ENCODE results near the gene ZP2. TPM values are rescaled to one million over a fixed set of nuclear protein-coding genes. Genes with fewer than 3 reads are reported as not detected.
"Not testable (repeated sequence)": the region's sequence is repeated elsewhere in the genome, so short reads cannot be mapped to it uniquely, and the experiment has no call there.

The ZP2 gene
- total RNA-seq, 4 donors from 2014 or later: not detected

DNA sequence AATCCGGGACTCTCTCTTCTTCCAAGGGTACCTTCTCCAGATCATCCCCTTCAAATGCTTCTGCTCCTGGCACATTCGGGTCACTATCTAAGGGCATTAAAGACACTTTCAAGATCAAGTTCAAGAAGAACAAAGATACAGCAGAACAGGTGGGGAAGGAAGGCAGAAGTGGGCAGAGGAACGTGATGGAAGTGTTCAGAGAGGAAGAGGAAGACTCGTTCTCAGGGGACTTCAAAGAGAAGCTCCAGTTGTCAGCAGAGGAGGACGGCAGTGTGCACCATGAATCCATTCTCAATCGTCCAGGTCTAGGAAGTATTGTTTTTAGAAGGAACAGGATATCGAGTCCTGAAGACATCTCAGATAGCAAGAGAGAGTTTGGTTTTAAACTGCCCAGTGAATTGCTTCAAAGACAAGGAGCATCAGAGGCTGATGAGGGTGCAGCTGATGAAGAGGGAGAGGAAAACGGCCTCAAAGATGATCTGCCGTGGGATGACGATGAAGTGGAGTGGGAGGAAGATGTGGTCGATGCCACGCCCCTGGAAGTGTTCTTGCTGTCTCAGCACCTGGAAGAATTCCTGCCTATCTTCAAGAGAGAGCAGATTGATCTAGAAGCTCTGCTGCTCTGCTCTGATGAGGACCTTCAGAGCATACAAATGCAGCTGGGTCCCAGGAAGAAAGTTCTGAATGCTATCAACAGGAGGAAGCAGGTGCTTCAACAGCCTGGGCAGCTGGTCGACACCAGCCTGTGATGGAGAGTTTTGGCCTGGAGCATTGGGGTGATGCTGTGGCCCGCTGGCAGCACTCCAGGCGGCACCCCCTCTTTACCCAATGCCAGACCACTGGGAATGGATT lies 38.9 kb upstream of the ZP2 start:
- TF ChIP-seq, protein P1, sequence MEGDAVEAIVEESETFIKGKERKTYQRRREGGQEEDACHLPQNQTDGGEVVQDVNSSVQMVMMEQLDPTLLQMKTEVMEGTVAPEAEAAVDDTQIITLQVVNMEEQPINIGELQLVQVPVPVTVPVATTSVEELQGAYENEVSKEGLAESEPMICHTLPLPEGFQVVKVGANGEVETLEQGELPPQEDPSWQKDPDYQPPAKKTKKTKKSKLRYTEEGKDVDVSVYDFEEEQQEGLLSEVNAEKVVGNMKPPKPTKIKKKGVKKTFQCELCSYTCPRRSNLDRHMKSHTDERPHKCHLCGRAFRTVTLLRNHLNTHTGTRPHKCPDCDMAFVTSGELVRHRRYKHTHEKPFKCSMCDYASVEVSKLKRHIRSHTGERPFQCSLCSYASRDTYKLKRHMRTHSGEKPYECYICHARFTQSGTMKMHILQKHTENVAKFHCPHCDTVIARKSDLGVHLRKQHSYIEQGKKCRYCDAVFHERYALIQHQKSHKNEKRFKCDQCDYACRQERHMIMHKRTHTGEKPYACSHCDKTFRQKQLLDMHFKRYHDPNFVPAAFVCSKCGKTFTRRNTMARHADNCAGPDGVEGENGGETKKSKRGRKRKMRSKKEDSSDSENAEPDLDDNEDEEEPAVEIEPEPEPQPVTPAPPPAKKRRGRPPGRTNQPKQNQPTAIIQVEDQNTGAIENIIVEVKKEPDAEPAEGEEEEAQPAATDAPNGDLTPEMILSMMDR (IDR thresholded peaks at IDR 0.05 in 4 of 5, conservative IDR thresholded peaks at IDR 0.05 in 1 of 5): no peak
- TF ChIP-seq POLR2A (IDR thresholded peaks at IDR 0.05): no peak
- H3K27ac ChIP-seq: no peak overlapping the region
- H3K9me3 ChIP-seq: no peaks in the 10 kb centered on the region
- no peak overlapping the region for H3K4me3 ChIP-seq
- in situ Hi-C loops (cut with MboI; ENCODE audit: low sequenced_read_pairs in 4 of 4) (no loop called here), intact Hi-C loops (cut with DNase I; ENCODE audit: low total_unique reads) (no loop called here)
- no peak for DNase-seq
- no peaks in the 10 kb centered on the region for H3K4me1 ChIP-seq
- ATAC-seq: no peak
- no peaks in the 10 kb centered on the region for H3K36me3 ChIP-seq
- no peaks in the 10 kb centered on the region for H3K27me3 ChIP-seq

DNA sequence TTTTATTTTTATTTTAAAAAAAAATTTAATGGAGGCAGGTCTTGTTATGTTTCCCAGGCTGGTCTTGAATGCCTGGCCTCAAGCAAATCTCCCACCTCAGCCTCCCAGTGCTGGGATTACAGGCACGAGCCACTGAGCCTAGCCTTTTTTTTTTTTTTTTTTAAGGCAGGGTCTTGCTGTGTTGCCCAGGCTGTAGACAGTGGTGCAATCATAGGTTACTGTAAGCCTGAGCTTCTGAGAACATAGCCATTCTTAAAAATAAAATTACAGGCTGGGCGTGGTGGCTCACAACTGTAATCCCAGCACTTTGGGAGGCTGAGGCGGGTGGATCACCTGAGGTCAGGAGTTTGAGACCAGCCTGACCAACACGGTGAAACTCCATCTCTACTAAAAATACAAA lies 36.8 kb upstream of the ZP2 start:
- H3K36me3 ChIP-seq; H3K4me1 ChIP-seq; H3K27me3 ChIP-seq; H3K9me3 ChIP-seq; H3K4me3 ChIP-seq; H3K27ac ChIP-seq; ATAC-seq; in situ Hi-C loops (cut with MboI; ENCODE audit: low sequenced_read_pairs in 4 of 4); DNase-seq; intact Hi-C loops (cut with DNase I; ENCODE audit: low total_unique reads): not testable (repeated sequence)

DNA sequence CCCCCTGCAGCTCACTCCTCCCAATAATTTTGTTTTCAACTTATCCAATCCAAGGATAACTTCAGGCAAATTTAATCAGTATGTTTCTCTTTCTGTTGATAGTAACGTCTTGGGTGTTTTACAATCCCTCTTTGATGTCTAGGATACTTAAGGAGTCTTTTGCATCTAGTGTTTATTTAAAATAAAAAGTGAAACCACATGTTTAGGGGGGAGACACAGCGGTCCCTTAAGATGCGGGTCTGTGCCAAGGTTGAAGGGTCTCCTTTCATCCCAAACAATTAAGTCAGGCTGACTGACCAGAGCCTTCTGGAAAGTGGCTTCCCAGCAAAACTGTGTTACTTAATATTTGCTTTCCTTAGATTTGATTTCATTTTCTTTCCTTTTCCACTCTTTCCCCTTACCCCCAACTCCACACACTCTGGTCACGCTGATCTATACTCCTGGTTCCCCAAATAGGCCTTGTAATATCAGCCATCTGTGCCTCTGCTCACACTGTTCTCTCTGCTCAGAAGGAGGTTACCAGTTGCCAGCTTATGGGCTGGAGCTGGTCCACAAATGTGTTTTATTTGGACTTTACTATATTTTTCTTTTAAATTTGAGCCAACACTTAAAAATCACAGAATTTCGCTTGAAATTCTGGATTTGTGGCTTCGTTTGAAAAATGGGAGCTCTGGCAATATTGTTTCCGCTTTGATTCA lies 33.3 kb upstream of the ZP2 start:
- Histone ChIP-seq H3K4me3 (no peak overlapping the region), H3K9me3 (no peaks in the 10 kb centered on the region), H3K27me3 (no peaks in the 10 kb centered on the region), H3K27ac (no peak overlapping the region), H3K36me3 (no peaks in the 10 kb centered on the region), H3K4me1 (no peaks in the 10 kb centered on the region)
- intact Hi-C loops (cut with DNase I; ENCODE audit: low total_unique reads) (no loop called here), in situ Hi-C loops (cut with MboI; ENCODE audit: low sequenced_read_pairs in 4 of 4) (no loop called here)
- ATAC-seq (no peak), DNase-seq (no peak)
- TF ChIP-seq POLR2A (IDR thresholded peaks at IDR 0.05): no peak
- TF ChIP-seq, protein P1 (IDR thresholded peaks at IDR 0.05 in 4 of 5, conservative IDR thresholded peaks at IDR 0.05 in 1 of 5): no peak

DNA sequence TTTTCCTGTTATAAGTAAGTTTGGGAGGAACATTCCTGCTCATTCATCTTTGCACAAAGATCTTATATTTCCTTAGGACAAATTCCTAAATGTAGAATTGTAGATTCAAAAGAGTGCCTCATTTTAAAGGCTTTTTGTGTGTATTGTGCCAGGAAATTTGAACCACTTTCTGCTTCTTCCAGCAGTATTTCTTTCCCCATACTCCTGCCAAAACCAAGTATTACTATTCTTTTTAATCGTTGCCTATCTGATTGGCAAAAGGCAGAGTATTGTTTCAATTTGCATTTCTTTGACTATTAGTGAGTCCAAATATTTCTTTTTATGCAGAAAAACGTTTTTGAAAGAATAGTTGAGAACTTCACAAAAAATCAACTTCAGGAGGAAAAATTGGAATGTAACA lies 31.4 kb upstream of the ZP2 start:
- no peaks in the 10 kb centered on the region for H3K9me3 ChIP-seq
- H3K4me3 ChIP-seq: no peak overlapping the region
- no peaks in the 10 kb centered on the region for H3K36me3 ChIP-seq
- TF ChIP-seq, protein P1 (IDR thresholded peaks at IDR 0.05 in 4 of 5, conservative IDR thresholded peaks at IDR 0.05 in 1 of 5): no peak
- no peak for TF ChIP-seq POLR2A (IDR thresholded peaks at IDR 0.05)
- in situ Hi-C loops (cut with MboI; ENCODE audit: low sequenced_read_pairs in 4 of 4): no loop called here
- no peak overlapping the region for H3K27ac ChIP-seq
- DNase-seq (no peak), ATAC-seq (no peak)
- H3K27me3 ChIP-seq: no peaks in the 10 kb centered on the region
- no peaks in the 10 kb centered on the region for H3K4me1 ChIP-seq
- intact Hi-C loops (cut with DNase I; ENCODE audit: low total_unique reads): no loop called here

DNA sequence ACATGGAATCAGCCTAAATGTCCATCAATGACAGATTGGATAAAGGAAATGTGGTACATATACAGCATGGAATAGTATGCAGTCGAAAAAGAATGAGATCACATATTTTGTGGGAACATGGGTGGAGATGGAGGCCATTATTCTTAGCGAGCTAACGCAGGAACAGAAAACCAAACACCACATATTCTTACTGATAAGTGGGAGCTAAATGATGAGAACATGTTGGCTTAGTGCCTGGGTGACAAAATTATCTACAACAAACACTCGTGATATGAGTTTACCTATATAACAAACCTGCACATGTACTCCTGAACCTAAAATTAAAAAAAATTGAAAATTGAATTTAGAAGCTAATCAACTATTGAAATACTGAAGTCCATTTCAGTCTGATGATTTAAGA lies 28.3 kb upstream of the ZP2 start:
- Histone ChIP-seq H3K4me1 (no peaks in the 10 kb centered on the region), H3K27me3 (no peaks in the 10 kb centered on the region), H3K4me3 (no peak overlapping the region), H3K9me3 (no peaks in the 10 kb centered on the region), H3K27ac (no peak overlapping the region), H3K36me3 (no peaks in the 10 kb centered on the region)
- in situ Hi-C loops (cut with MboI; ENCODE audit: low sequenced_read_pairs in 4 of 4): no loop called here
- no peak for TF ChIP-seq POLR2A (IDR thresholded peaks at IDR 0.05)
- TF ChIP-seq, protein P1 (IDR thresholded peaks at IDR 0.05 in 4 of 5, conservative IDR thresholded peaks at IDR 0.05 in 1 of 5): no peak
- DNase-seq (no peak), ATAC-seq (no peak)
- intact Hi-C loops (cut with DNase I; ENCODE audit: low total_unique reads): no loop called here

All from gastrocnemius medialis (tissue), 4 donors.